A375 (cell line): ENCODE results near the gene OASL. TPM values are rescaled to one million over a fixed set of nuclear protein-coding genes. Genes with fewer than 3 reads are reported as not detected.

Experiments
- small RNA-seq: library from RNA; depleted of rRNA; stranded (forward); fragments of <200 nt; gene quantifications from one replicate; pipeline ENCODE3, GENCODE V24; 2014
- total RNA-seq: library from RNA; depleted of rRNA; stranded (reverse); fragments of >200 nt; shearing (Covaris generic); gene quantifications from 2 replicates; pipeline ENCODE4 v1.2.3, GENCODE V29; 2014; rRNA removed

OASL gene, protein sequence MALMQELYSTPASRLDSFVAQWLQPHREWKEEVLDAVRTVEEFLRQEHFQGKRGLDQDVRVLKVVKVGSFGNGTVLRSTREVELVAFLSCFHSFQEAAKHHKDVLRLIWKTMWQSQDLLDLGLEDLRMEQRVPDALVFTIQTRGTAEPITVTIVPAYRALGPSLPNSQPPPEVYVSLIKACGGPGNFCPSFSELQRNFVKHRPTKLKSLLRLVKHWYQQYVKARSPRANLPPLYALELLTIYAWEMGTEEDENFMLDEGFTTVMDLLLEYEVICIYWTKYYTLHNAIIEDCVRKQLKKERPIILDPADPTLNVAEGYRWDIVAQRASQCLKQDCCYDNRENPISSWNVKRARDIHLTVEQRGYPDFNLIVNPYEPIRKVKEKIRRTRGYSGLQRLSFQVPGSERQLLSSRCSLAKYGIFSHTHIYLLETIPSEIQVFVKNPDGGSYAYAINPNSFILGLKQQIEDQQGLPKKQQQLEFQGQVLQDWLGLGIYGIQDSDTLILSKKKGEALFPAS
- 0.87 and 1.2 TPM in 2 replicates for total RNA-seq

GRCh38 chr12:121038861-121039668 lies at the start of gene OASL:
TSS of gene OASL (minus strand) at chr12:121039246. CDS start at chr12:121038971, 275 bp downstream.

GRCh38 chr12:121015825-121016766 lies 22.9 kb downstream of the OASL start, which contains the start of gene C12orf43:
TSS of gene C12orf43 (minus strand) at chr12:121016487. CDS start at chr12:121016474, 13 bp downstream.

GRCh38 chr12:120978296-120979219 lies 60.5 kb downstream of the OASL start, which contains the start of gene HNF1A:
TSS of gene HNF1A (plus strand) at chr12:120978543. CDS start at chr12:120978769, 226 bp downstream.

Small RNAs within 50 kb of the gene (small RNA-seq; reads per million reads assigned to genes)
- not detected for gene AC079602.2

Other genes starting within 250 kb of the OASL start
- gene SPPL3, start 134.9 kb downstream of the OASL start, total RNA-seq = 8.7 and 9.3 TPM in 2 replicates
- not detected in 2 replicates for gene HNF1A, start 60.7 kb downstream of the OASL start, total RNA-seq
- 30.0 and 32.5 TPM in 2 replicates for gene C12orf43, start 22.8 kb downstream of the OASL start, total RNA-seq
- 0.19 and 0.75 TPM in 2 replicates for gene P2RX7, start 93.6 kb upstream of the OASL start, total RNA-seq
- 3.5 and 5.0 TPM in 2 replicates for gene P2RX4, start 170.9 kb upstream of the OASL start, total RNA-seq